Activated T-helper 1 cell treated with Interleukin-2 at 50 U/mL for 16 hours (primary cell): ENCODE data around the gene MRM2.

Experiments
- DNase-seq: peaks from one replicate; pipeline ENCODE4 v3.0.0-alpha.2; 2020; ENCODE audit warnings: low read depth

The MRM2 gene

DNA sequence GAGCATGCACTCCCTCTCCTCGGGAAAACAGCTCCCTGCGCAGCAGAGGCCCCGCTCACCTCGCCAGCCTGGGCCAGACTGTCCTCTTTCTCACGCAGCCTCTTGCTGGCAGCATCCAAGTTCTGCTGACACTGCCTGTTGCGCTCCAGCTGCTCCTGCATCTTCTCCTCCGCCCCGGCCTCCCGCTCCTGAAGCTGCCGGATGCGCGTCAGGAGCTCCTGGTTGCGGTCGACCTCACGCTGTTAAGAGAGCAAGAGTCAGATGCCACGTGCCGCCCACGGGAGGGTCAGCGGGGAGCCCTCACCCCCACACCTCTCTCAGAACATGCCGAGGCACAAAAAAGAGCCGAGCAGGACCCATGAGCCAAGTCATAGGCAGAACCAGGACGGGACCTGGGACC, 19.5 kb downstream of the MRM2 start:
- no peak for DNase-seq

DNA sequence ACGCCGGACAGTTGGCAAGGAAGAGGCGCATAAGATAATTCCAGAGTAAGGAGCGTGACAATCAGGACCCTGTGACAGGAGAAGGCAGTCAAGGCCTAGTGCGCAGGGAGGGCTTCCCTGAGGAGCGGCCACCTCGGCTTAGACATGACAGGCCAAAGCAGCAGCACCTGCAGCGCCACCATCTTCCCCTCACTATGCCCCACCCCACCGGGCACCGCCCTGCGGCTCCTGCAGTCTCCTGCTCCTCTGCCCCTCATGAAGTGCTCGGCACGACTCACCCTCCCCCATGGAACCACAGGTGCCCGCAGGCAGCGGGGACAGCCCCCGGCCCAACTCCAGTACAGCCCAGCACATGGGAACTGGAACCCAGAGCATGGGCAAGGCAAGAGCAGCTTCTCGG, 21.1 kb downstream of the MRM2 start:
- no peak for DNase-seq

DNA sequence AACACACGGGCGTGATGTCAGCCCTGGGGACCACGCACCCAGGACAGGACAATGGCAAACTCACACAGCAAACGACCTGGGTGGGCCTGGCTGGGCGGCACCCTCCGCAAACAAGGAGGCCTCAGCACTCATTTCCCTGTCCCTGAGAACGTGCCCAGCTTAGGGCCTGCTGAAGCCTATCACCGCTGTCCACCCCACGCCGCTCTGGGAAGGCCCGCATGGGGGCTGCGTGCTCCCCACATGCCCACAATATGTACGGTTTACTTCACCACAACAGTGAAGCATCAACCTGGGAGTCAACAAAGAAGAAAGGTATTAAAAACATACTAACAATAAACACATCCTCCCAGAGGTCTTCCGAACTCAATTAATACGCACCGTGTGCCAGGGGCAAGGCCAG, 21.5 kb downstream of the MRM2 start:
- no peak for DNase-seq

DNA sequence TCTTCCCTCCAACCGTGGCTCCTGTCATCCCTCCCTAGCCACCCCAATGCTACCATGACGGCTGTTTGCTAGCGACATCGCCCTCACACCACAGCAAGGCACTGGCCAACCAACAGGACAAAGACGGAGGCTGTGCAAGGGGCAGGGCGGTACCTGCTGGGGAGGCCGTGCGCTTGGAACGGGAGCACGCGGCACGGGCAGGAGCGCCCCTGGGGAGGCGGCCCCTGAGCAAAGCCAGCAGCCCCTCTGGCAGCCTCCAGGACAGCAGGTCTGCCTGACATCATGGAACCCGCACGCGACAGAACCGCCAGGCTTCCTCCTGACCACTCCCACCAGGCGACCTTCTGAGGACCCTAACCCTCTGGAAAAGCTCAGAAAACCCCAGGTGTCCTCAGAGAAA, 22.0 kb downstream of the MRM2 start:
- no peak for DNase-seq

DNA sequence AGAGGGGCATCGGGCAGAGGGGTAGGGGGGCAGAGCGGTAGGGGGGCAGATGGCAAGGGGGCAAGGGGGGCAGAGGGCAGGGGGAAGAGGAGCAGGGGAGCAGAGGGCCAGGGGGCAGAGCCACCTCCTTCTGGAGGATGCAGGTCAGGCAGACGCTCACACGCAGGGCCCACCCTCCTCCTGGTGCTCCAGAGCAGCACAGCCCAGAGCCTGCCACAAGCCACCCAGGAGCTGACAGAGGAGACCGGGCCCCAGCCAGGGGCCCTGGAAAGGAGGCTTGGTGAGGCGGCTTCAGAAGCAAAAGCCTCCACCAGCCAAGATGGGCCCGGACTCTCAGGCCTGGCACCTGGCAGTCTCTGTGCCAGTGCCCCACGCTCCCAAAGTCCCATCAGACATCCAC, 22.4 kb downstream of the MRM2 start:
- DNase-seq = no peak

DNA sequence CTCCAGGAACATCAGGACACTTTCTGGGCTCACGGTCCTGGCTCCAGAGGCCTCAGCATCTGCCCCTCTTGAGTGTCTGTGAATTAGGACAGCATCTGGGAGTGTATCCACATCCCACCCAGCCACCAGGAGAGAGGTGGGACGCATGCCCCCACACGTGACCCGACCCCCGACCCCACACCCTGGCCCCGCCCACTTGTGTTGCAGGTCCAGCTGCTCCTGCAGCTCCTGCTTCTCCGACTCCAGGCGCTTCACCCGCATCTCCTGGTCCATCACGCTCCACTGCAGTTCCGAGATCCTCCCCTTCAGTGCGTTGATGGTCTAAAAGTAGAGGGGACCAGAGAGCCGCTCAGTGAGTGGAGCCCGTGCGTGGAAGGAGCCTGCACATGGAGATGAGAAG, 22.9 kb downstream of the MRM2 start:
- no peak for DNase-seq

DNA sequence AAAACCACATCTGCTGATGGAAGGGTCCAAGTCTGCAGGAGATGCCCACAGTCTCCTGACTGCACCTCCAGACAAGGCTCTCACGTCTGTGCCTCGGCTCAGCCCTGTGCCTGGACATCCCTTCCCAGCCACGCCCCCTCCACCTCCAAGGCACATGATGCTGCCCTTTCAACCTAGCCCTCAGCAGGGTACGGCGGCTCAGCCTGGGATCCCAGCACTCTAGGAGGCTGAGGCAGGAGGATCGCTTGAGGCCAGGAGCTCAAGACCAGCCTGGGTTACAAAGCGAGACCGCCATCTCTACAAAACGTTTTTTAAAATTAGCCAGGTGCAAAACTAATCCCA, 23.6 kb downstream of the MRM2 start:
- DNase-seq = no peak

DNA sequence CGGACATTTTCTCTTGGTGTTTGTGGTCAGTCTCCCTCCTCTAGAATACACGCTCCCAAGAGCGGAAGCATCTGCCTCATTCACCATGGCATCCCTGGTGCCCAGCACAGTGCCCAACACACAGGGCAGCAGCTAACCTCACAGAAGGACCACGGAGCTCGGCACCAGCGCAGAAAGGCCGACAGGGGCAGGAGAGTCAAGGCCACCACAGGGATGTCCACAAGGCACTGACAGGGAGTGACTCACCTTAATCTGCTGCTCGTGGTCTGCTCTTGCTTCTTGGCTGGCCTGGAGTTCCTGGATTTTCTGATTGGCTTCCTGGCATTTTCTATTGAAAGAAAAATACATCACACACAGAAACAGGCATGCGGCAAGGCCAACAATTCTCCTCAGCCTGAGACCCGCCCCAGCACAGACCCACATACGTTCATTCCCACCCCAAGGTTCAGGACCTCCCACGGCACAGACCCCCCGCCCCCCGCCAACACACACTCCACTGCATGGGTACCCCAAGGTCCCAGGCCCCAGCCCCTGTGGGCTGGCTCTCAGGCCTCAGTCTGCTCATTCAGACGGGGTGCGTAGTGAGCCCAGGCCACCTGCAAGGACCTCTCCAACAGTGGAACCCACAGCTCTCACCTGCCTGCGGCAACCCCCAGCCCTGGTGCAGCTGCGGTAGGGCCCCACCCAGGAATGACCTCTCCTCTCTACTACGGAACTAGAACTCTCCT, 24.1 kb downstream of the MRM2 start:
- DNase-seq = no peak

DNA sequence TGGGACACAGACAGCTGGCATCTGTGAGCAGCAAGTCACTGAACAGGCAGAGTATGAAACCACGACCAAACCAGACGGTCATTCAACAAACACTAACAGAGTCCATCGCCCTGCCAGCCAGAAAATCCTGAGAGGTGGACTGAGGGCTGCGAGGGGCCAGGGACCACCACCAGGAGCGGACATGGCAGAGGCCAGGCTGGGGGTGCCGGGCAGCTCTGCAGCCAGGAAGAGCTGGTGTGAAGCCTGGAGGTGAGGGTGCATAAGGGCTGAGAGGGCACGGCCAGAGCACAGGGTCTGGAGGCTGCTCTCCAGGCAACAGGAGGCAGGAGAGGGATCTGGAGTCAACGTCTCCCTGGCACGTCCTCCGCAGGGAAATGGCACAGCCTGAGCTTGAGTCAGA, 24.8 kb downstream of the MRM2 start:
- DNase-seq = no peak

DNA sequence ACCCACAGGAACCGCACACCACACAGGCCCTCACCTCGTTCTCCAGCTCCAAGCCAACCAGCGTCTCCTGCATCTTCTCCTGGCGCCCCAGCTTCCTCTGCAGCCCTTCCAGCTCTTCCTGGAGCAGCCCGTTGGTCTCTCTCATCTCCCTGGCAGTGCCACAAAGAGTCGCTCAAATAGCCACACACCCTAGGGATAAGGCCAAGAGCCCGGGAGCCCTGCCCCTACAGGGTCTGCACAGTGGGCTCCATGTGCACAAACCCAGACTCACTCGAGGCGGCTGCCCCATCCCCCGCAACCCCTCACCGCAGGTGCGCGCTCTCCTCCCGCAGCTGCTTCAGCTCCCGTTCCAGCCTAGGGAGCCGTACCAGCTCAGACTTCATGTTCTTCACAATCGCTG, 26.2 kb downstream of the MRM2 start:
- DNase-seq = no peak

DNA sequence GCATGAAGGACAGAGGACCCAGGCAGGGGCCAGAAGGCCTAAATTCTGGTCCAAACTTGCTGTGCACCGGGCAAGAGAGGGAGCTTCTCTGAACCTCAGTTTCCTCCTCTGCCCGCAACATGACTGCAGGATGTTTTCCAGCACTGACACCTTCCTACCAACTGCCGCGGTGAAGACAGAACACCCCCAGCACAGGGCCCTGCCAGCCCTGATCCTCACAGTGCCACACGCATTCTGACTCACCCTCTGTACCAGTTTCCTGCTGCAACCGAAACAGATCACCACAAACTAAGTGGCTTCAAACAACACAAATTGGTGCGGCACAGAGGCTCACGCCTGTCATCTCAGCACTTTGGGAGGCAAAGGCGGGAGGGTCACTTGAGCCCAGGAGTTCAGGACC, 27.4 kb downstream of the MRM2 start:
- DNase-seq = no peak

DNA sequence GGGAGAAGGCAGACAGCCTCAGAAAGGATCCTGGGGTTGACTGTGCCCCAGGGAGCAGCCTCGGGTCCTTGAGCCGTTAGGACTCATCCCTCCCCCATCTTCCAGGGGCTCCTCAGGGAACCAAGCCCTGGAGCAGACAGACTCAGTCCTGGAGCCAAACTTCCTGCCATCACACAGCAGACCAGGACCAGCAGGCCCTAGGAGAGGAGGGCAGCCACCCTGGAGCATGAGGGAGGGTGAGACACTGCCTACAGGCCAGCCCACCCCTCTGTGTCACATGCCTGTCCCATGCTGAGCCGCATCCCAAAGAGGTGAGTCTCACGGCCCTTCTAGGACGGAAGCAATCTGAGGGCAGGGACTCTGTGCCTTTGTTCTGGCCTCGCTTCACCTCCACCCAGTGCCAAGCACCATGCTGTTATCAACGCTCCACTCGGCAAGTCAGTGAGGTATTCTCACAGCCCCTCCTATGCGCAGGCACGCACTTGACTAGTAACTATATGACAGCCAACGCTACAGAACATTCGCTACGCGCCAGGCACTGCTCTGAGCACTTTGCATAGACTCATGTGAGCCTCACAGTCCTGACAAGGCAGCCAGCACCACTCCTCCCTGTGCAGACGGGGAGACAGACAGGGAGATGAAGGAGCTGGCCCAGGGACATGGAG, 28.3 kb downstream of the MRM2 start:
- no peak for DNase-seq

DNA sequence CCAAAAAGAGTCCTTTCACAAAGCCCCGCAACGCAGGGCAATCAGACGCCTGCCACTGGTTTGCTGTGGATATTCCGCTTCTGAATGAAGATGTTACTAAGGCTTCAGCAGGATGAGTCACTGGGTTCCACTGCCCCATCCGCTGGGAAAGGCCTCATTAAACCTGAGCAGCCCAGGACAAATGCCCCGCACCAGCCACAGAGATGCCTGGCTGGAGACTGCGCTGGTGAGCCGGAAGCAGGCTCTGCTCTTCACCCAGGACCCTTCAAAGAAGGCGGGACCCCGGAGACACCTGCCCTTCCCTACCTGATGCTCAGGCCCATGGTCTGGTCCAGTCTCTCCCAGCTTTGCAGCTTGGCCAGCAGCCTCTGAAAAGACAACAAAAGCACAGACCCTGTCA, 29.1 kb downstream of the MRM2 start:
- DNase-seq = no peak

DNA sequence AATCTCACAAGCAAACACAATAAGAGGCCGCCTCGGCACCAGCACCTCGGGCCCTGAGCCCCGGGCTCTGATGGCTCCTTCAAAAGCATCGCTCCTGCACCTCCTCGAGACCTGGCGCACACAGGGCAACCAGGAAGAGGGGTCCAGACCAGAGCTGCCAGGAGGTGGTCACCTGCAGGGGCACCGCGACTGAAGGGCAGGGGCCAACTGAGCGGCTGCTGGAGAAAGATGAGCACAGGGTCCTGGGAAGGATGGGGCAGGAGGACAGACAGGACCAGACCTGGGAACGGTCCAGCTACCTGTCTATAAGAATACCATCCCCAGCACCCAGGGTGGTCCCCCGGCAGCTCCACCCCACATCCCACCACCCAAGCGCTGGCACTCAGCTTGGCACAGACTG, 30.1 kb downstream of the MRM2 start:
- no peak for DNase-seq

DNA sequence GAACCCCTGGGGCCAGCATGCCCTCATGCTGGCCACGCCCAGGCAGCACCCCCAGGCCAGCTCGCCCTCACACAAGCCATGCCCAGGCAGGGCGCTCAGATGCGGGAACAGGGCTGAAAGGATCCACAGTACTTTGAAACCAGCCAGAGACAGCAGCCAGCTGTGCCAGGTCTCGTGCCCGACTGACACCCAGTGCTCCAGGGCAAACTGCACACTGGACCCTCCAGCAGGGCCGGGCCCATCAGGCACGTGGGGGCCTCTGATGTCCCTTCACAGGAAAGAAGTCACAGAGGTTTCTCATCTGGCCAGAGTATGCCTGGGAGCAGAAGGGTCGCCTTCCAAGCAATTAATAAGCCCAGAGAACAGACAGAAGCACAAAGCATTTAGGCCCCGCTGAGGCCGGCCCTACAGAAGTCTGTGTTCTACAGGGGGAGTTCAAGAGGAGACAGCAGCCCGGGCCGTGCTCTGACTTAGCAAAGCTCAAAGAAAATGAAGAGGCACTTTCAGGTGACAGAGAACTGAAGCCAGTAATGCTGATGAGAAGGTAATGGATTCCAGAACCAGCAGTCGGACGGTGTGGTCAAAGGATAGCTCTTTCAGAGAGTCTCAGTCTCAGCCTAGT, 30.6 kb downstream of the MRM2 start:
- no peak for DNase-seq

DNA sequence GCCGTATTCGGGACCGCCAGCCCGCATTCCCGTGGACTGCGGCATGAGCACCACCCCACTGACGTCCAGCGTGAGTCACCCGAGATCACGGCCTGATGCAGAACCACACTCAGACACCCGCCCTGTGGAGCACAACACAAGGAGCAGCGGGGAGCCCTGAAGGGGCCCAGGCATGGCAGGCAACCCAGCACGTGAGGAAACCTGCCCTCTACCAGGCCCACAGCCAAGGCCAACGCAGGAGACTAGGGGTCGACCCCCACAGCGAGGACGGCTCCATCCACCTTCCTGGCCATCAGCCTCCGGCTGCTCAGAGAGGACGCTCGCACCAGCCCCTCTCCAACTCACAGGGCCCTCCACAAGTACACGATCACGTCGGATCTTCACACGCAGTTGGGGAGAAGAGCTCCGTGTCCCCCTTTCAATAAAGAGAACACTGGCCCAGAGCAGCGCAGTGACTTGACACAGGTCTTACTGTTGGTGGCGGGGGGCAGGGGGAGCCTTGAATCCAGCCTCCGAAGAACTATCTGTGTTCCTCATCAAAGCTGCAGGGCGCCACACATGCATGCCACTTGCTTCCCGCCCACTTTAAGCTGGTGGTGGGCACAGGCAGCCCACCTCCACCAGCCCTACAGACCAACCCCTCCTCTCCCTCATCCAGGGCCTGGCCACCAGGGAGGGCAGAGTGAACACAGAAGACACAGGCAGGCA, 31.3 kb downstream of the MRM2 start:
- no peak for DNase-seq

DNA sequence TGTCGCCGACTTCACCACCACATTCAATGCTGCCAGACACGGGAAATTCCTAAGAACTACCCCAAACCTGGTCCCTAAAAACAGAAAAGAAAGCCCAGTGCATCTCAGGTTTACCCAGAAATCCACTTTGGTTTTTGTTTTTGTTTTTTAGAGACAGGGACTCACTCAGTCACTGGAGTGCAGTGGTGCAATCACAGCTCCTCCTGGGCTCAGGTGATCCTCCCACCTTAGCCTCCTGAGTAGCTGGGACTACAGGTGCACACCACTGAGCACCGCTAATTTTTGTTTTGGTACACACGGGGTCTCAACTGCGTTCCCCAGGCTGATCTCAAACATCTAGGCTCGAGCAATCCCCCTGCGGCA, 32.1 kb downstream of the MRM2 start:
- DNase-seq = no peak

DNA sequence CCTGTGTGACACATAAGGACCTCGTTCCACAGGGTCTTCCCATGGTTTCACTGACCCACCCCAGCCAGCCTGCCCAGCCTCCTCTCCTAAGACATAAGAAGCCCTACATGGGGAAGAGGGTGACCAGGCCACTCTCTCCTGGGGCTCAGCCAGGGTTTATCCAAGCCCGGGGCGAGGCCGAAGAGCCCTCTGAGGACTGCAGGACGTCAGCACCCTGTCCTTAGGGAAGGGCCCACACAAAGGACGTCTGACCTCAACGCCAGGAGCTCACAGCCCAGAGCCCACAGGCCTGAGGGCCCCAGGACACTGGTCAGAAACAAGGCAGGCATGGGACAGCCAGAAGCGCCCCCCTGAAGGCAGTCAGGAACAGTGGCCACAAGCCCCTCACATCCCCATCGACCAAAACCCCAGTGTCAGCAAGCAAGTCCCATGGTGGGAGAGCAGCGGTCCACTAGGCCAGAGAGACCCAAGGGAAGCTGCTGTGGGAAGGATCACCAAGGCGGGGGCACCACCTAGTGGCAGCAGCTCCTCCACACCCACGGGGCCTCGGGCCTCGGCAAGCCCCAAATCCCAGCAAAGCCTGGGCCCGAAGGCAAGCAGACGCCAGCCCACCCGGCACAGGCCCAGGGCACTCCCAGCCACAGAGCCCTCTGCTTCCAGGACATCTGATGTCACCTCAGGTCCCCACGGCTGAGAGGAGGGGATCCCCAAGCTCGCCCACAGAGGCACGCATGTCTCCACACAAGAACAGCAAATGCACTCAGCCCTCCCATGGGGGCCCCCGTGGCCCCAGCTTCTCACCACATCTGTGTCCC, 32.7 kb downstream of the MRM2 start:
- DNase-seq = no peak

DNA sequence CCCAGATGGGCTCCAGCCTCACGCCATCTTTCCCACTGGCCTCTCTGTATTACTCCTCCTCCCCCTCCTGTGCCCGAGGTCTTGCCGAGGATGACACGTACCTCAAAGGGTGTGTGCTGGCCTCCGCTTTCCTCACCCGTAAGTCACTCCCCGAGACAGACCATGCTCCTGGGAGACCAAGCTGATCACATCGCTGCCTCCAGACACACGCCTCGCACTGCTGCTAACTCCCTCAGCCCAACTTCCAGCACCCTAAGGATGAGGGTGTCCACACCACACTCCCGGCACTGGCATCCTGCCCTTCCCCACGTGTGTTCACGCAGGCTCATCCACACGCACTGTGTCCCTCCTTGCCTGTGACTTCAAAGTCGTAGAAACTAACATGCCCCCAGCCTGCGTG, 33.3 kb downstream of the MRM2 start:
- no peak for DNase-seq

DNA sequence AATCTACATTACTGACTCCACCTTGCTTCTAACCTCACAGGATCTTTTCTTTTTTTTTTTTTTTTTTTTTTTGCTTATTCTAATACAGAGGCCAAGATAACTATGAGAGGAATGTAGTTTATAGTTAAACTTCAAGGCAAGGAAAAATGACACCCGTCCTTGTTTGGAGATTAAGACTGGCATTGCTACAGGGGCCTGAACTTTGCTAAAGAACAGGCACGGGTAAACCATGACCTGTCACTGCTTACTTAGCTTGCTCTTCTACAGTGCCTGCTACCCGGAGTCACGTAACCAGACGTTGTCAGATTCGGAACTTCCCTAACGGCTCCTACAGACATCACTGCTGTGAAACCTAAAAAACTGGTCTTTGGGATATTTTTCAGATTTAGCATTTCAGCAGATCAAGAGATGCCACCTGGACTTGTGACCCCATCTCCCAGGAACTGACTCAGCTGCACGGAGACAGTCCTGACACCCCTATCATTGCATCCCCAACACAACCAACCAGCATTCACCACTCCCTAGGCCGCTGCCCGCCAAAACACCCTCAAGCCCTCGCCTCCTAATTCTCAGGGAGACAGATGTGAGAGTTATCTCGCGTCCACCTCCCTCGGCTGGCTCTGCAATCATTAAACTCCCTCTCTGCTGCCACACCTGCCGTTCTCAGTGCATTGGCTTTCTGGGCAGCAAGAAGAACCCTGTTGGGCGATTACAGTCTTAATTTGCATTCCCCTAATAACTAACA, 36.8 kb downstream of the MRM2 start:
- no peak for DNase-seq

DNA sequence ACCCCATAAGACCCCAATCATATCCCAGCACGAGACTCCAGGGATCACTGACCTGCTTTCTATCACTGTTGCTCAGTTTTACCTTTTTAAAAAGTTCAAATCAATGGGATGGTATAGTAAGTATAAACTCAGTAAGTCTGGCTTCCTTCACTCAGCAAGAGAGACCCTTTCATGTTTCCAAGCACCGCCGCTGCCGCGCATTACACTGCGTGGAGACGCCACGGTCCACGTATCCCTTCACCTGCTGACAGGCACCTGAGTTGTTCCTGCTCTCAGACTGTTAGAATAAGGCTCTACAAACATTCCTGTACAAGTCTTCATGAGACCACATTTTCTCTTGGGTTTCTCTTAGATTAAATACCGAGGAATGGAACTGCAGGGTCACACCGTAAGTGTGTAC, 37.6 kb downstream of the MRM2 start:
- DNase-seq = no peak
